Measurements from ENCODE around the gene ATRN. TPM values are rescaled to one million over a fixed set of nuclear protein-coding genes. Genes with fewer than 3 reads are reported as not detected.

Gene ATRN
- total RNA-seq, 1 donor from 2014 or later = 42.2 TPM

DNA sequence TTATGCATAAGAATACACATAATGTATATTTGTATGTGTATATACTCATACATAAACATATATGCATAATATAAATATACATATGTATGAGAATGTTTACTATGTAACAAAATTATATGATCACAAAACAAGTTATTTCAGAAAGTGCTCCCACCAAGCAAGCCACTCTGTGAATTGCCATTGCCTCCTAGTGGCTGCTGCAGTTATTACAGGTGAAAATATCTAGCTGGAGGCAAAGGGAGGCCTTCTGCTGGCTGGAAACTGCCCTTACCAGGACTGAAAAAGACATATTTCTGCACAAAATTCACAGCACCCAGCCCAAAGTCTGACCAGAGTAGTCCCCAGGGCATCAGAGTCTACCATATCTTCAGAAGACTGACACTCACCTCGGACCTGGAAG is 225.4 kb downstream of the ATRN start:
- DNase-seq (ENCODE audit: low spot score) = no peak

GRCh38 chr20:3696745-3697587 is 226.1 kb downstream of the ATRN start:
- DNase-seq (ENCODE audit: low spot score) = no peak

DNA sequence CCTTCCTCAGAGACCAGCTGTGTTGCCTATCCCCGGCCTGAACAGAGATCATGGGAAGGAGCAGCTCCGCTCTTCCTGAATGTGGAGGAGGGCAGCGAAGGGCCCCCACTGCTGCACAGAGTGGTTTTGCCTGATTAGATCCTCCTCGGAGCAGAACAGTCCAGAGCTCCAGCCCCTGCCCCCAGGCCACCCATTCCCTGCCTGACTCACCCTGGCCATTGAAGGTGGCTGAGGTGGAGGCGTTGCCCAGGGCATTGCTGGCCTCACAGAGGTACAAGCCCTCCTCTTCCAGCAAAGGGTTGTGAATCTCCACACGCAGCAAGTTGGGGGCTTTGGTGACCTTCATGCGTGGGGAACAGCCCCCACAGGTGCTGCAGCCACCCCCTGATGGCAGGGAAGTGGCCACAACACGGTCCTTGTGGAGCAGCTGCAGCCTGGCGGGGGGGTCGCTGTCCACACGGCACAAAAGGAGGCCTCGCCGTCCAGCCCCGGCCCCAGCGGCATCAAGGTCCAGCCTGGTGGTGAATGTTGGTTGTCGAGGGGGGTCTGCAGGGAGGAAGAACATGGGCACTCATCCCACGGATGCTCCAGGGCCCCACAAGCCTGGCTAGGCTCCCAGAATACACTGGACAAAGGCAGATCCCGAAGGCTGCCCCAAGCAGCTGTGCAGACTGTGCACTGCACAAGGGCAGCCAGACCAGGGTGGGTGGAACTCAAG is 226.9 kb downstream of the ATRN start:
- no peak for DNase-seq (ENCODE audit: low spot score)

- DNase-seq (ENCODE audit: low spot score) = no peak
Observed at GRCh38 chr20:3698591-3699001, 227.8 kb downstream of the ATRN start.

DNA sequence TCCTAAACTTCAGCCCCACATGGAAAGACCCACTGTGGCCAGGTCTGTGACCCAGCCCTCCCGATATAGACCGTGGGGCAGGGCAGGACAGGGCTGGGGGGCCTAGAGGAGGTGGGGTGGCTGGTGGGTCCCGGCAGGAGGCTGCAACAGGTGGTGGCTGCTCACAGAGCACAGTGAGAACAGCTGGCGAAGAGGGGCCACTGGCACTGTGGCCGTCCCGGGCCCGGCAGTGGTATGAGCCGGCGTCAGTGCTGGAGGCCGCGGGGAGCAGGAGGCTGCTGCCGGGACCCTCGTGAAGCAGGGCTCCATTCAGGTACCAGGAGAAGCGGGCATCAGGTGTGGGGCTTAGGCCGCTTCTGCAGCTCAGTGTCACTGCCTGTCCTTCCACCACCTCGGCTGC is 228.2 kb downstream of the ATRN start:
- DNase-seq (ENCODE audit: low spot score) = no peak

Other genes starting within 250 kb of the ATRN start
- 56.3 TPM for gene SLC4A11, start 231.8 kb upstream of the ATRN start, total RNA-seq
- gene DNAAF9, start 63.3 kb upstream of the ATRN start, total RNA-seq = 36.1 TPM
- gene GFRA4, start 192.4 kb downstream of the ATRN start, total RNA-seq = not detected
- gene ADAM33, start 211.0 kb downstream of the ATRN start, total RNA-seq = 56.9 TPM
- 9.5 TPM for gene SIGLEC1, start 241.6 kb downstream of the ATRN start, total RNA-seq